ENCODE results near the gene PRKAG1.

DNA sequence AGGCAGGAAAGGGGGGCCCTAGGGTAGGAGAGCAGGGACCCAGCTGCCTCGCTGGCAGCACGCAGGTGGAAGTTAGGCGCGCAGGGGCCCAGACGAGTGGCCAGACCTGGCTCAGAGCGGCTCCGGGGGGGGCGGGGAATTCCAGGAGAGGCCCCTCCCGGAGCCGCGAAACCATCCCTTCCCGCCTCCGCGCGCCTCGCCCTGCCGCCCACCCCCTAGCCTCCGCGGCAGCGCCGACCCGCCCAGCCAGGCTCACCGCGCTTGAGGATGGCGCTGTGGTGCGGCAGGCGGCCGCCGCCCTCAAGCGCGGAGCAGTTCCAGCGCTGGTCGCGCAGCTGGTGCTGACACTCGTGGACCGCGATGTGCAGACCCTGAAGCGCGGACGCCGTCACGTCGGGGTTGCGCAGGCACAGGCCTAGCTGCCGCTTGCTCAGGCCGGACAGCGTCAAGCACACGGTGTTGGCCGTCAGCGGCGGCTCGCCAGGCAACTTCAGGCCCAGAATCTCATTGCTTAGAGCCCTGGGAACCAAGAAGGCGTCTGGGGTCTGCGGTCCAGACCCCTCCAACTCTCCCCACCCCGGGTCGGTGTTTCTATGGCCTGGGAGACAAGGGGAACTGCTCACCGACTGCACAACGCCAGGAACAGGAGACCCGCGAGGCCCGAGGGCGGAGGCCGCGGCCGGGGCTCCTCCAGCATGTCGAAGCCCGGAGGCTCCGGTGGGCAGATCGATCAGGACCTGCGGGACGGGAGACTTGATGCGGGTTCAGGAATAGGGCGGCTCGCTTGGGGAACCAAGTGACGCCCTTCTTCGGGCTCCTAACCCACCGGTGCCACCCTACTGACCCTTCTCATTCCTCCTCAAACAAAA is 48.5 kb downstream of the PRKAG1 start:
- no peak for TF ChIP-seq POLR2AphosphoS5 (IDR thresholded peaks at IDR 0.05; ENCODE audit: insufficient read depth in 1 of 2, low read depth in 1 of 2)
- TF ChIP-seq, protein P1, sequence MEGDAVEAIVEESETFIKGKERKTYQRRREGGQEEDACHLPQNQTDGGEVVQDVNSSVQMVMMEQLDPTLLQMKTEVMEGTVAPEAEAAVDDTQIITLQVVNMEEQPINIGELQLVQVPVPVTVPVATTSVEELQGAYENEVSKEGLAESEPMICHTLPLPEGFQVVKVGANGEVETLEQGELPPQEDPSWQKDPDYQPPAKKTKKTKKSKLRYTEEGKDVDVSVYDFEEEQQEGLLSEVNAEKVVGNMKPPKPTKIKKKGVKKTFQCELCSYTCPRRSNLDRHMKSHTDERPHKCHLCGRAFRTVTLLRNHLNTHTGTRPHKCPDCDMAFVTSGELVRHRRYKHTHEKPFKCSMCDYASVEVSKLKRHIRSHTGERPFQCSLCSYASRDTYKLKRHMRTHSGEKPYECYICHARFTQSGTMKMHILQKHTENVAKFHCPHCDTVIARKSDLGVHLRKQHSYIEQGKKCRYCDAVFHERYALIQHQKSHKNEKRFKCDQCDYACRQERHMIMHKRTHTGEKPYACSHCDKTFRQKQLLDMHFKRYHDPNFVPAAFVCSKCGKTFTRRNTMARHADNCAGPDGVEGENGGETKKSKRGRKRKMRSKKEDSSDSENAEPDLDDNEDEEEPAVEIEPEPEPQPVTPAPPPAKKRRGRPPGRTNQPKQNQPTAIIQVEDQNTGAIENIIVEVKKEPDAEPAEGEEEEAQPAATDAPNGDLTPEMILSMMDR (IDR thresholded peaks at IDR 0.05), result no peak

All from vagina (tissue), 2 donors.